MM.1S (cell line): Measurements from ENCODE around the gene CCR3.

Source experiments
- DNase-seq: peaks from one replicate; pipeline ENCODE4 v3.0.0-alpha.2; 2015
- H2AFZ ChIP-seq: fragments of 300-600 bp; sonication (generic); 2 replicates; pipeline ENCODE4 v1.6.0; 2016; ENCODE audit warnings: antibody characterized with exemption, low read length
- H3F3A ChIP-seq: fragments of 300-600 bp; sonication (generic); 2 replicates; pipeline ENCODE4 v1.6.1; 2016; ENCODE audit warnings: mild to moderate bottlenecking, antibody characterized with exemption, low read length, moderate library complexity, mixed read lengths; ENCODE audit not compliant: insufficient read depth
- H3K27ac ChIP-seq: fragments of 300-600 bp; sonication (generic); 2 replicates; pipeline ENCODE4 v1.5.1; 2016; ENCODE audit warnings: mild to moderate bottlenecking, low read length
- H3K27me3 ChIP-seq: fragments of 300-600 bp; sonication (generic); replicated peaks from 2 replicates; pipeline ENCODE4 v1.6.0; 2016; ENCODE audit warnings: low read length; ENCODE audit not compliant: insufficient read depth
- H3K36me3 ChIP-seq: fragments of 300-600 bp; sonication (generic); replicated peaks from 2 replicates; pipeline ENCODE4 v1.6.1; 2016; ENCODE audit warnings: mild to moderate bottlenecking, low read length, mixed read lengths; ENCODE audit not compliant: insufficient read depth
- H3K4me1 ChIP-seq: fragments of 300-600 bp; sonication (generic); 2 replicates; pipeline ENCODE4 v1.6.1; 2016; ENCODE audit warnings: low read length, mixed read lengths
- H3K4me2 ChIP-seq: fragments of 300-600 bp; sonication (generic); 2 replicates; pipeline ENCODE4 v1.6.0; 2016; ENCODE audit warnings: low read depth, low read length
- H3K4me3 ChIP-seq: fragments of 300-600 bp; sonication (generic); 2 replicates; pipeline ENCODE4 v1.5.1; 2016; ENCODE audit warnings: low read length, mixed read lengths
- H3K79me2 ChIP-seq: fragments of 300-600 bp; sonication (generic); 2 replicates; pipeline ENCODE4 v1.6.1; 2016; ENCODE audit warnings: mixed run types, low read length, mixed read lengths
- H3K9ac ChIP-seq: fragments of 300-600 bp; sonication (generic); 2 replicates; pipeline ENCODE4 v1.6.1; 2016; ENCODE audit warnings: low read length, mixed read lengths
- H3K9me2 ChIP-seq: fragments of 300-600 bp; sonication (generic); replicated peaks from 2 replicates; pipeline ENCODE4 v1.6.1; 2016; ENCODE audit warnings: mild to moderate bottlenecking, low read length, mixed read lengths; ENCODE audit not compliant: insufficient read depth
- H3K9me3 ChIP-seq: fragments of 300-600 bp; sonication (generic); replicated peaks from 2 replicates; pipeline ENCODE4 v1.6.1; 2016; ENCODE audit warnings: mild to moderate bottlenecking, low read length, mixed read lengths; ENCODE audit not compliant: insufficient read depth
- H4K20me1 ChIP-seq: fragments of 300-600 bp; sonication (generic); 2 replicates; pipeline ENCODE4 v1.6.1; 2016; ENCODE audit warnings: mild to moderate bottlenecking, low read length, moderate library complexity, mixed read lengths; ENCODE audit not compliant: insufficient read depth
- CTCF ChIP-seq: fragments of 300-600 bp; sonication (generic); IDR thresholded peaks from 2 replicates; pipeline ENCODE4 v1.5.1; 2016; ENCODE audit warnings: antibody characterized with exemption, low read length, mixed read lengths
- EZH2 ChIP-seq: fragments of 300-600 bp; sonication (generic); optimal IDR thresholded peaks from 2 replicates; pipeline ENCODE3; 2017; ENCODE audit warnings: low read depth, mild to moderate bottlenecking, antibody characterized with exemption, low read length, mixed read lengths
- EZH2phosphoT487 ChIP-seq: fragments of 300-600 bp; sonication (generic); IDR thresholded peaks from 2 replicates; pipeline ENCODE4 v1.6.1; 2018; ENCODE audit warnings: antibody characterized with exemption, low read length

CCR3 gene

GRCh38 chr3:46200790-46201189, 41.5 kb upstream of the CCR3 start:
- Histone ChIP-seq H3K27ac (no peak overlapping the region), H3K9me2 (no peaks in the 10 kb centered on the region), H3K4me1 (peaks cover 27% of the 10 kb centered on the region), H3K9me3 (no peaks in the 10 kb centered on the region), H3K4me3 (no peak overlapping the region), H3F3A (peaks cover 64% of the 10 kb centered on the region), H4K20me1 (no peaks in the 10 kb centered on the region), H3K27me3 (no peaks in the 10 kb centered on the region), H2AFZ (no peak overlapping the region), H3K9ac (no peak overlapping the region), H3K4me2 (no peak overlapping the region), H3K36me3 (peaks cover 35% of the 10 kb centered on the region), H3K79me2 (peaks cover 61% of the 10 kb centered on the region)
- no peak for DNase-seq
- TF ChIP-seq EZH2phosphoT487 (no peak), EZH2 (no peak), CTCF (no peak)

- Histone ChIP-seq H4K20me1 (no peaks in the 10 kb centered on the region), H3K4me3 (no peak overlapping the region), H3K4me1 (peaks cover 29% of the 10 kb centered on the region), H3K36me3 (peaks cover 35% of the 10 kb centered on the region), H3F3A (peaks cover 81% of the 10 kb centered on the region), H3K27me3 (no peaks in the 10 kb centered on the region), H3K9me3 (no peaks in the 10 kb centered on the region), H3K27ac (peak overlapping the region; percentile 4; the same call in 1 of the 2 replicates), H3K9me2 (no peaks in the 10 kb centered on the region), H2AFZ (no peak overlapping the region), H3K9ac (no peak overlapping the region), H3K4me2 (no peak overlapping the region), H3K79me2 (peaks cover 78% of the 10 kb centered on the region)
- no peak for DNase-seq
- TF ChIP-seq EZH2 (no peak), CTCF (no peak), EZH2phosphoT487 (no peak)
Observed at GRCh38 chr3:46202535-46202934, 39.7 kb upstream of the CCR3 start.

- H3K9me2 ChIP-seq = no peaks in the 10 kb centered on the region
- H3K9ac ChIP-seq = no peak overlapping the region
- H3K4me2 ChIP-seq = 0 out of 2 replicates have a peak overlapping the region, but pooled peaks have one; percentile 90
- H3K4me1 ChIP-seq = peaks cover 33% of the 10 kb centered on the region
- H3K9me3 ChIP-seq = no peaks in the 10 kb centered on the region
- H4K20me1 ChIP-seq = no peaks in the 10 kb centered on the region
- no peak for DNase-seq
- no peak overlapping the region for H3K4me3 ChIP-seq
- TF ChIP-seq CTCF (no peak), EZH2 (no peak), EZH2phosphoT487 (no peak)
- peaks cover 92% of the 10 kb centered on the region for H3F3A ChIP-seq
- no peak overlapping the region for H2AFZ ChIP-seq
- peaks cover 84% of the 10 kb centered on the region for H3K79me2 ChIP-seq
- H3K27me3 ChIP-seq = no peaks in the 10 kb centered on the region
- H3K27ac ChIP-seq = no peak overlapping the region; the same call in 1 of the 2 replicates
- H3K36me3 ChIP-seq = peaks cover 35% of the 10 kb centered on the region
Observed at GRCh38 chr3:46203681-46204080, 38.6 kb upstream of the CCR3 start.
